ENCODE results near the gene NBEA.

Gene NBEA

DNA sequence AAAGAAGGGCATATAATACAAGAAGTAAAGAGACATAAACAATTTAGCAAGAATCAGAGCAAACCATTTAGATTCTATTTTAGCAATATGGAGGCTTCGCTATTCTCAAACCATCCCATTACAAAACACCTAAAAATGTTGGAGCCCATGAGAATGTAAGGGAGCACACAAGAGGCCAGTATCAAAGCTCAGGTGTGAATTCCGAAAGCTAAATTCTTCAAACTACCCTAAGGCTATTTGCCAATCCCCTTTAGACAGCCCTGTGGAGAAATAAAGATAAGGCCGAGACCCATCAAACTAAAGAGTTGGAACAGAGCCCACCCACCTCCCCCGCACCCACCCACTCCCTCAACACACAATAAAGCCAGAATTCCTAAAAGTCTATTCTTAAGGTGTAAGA, 745.3 kb downstream of the NBEA start:
- DNase-seq = no peak

DNA sequence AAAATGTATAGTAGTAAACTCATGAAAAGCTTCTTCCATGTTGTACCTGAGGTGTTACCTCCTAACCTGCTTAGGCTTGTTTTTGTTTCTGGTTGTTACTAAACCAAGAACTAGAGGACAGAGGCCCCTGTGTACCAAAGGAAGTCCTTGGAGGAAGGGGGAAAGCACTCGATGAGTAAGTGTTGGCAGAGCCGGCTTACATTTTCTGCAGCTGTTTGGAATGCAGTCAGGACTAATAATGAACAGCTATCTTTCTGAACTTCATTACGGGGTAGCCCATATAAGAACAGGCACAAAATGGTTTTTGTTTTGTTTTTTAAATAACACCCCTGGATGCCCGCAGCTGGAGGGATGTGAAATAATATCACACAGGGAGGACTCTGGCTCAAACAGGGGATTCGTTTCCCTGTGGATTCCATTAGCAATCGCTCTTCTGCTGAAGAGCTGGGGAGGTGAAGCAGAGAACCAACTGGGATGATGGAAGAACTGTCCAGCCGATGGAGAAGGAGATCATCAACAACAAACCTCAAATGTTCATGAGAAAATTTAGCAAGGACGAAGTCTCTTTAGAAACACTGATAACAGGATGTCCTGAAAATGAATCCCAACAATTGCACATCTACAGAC, 748.6 kb downstream of the NBEA start:
- peak; percentile 56 for DNase-seq

DNA sequence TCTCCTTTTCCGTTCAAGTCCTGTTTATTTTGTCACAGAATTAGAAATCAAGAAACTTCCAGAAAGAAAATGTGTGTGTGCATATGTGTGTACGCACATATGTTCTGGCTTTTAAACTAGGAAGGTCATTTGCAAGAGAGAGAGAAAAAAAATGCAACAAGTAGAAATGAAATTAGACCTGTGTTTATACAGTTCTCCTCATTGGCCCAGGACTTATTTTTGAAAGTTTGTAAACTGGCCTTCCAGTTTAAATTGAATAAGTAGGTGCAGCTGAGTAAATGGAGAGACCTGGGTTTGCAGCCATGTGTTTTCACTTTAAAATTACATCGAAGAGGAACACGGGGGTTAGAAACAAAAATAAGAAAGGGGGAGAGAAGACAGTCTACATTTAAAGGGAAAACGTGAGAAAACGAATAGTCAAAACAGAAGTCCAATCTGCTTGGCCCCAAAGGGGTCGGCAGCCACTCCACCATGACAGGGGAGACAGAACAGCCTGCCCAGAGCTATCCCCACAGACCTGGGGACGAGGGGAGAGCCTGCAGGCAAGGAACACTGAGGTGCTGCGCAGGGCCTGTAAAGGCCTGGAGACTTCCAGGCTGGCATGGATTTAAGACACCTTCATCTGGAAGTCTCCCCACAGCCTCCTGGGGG, 751.2 kb downstream of the NBEA start:
- DNase-seq = no peak

DNA sequence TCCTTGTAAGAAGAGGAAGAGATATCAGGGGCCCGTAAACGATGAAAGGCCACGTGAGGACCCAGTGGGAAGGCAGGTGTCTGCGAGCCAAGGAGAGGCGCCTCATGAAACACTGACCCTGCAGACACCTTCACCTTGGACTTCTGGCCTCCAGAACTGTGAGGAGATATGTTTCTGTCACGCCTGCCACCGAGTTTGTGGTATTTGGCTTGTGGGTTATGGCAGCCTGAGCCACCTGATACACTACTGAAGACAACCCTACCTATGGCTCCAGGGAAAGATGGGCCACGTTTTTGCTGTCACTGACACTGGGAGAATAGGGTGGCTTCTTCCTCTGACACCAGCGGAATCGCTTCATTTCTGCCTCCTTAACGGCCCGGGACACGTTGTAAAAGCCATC, 752.0 kb downstream of the NBEA start:
- DNase-seq = no peak

DNA sequence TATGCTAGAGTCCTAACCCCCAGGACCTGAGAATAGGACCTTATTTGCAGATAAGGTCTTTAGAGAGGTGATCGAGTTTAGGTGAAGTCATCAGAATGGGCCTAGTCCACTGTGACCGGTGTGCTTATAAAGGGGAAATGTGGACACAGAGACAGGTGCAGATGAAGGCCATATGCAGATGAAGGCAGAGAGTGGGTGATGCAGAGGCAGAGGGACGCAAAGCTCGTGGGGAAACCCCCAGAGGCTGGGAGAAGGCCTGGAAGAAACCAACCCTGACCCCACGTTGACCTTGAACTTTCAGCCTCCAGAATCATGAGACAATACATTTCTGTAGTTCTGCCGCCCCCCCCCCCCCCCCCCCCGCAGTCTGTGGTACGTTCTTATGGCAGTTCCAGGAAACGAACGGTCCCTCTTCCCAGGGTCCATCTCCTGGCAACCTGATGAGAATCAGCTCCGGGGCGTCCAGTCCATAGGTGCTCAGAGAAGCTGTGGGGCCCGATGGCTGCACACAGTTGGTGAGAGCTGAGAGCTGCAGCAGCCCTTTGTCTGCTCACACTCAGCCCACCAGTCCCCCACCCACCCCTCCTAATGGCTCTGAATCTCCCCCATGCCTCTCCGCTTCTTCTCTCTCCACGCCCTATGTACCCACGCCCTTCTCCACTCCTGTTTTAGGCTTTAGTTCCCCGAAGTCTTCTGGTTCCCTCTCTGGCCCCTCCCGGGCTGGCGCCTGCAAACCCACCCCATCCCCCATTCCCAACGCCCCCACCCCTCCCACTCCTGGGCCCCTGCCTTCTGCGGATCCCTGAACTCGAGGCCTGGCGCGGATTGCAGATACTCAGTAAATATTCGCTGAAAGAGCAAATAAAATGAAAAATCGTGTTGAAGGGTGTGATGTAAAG, 752.7 kb downstream of the NBEA start:
- no peak for DNase-seq

DNA sequence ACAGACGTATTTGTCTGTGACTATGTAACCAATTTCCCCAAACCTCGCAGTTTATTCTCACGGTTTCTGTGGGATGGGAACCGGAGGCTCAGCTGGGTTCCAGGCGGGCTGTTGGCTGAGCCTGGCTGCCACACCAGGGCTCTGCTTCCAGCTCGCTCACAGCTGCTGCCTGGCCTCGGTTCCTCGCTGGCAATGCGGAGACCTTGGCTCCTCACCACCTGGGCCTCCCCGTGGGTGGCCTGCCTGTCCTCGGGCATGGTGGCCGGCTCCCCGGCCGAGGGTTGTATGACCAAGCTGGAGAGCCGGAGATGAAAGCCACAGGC, 753.3 kb downstream of the NBEA start:
- DNase-seq = no peak

DNA sequence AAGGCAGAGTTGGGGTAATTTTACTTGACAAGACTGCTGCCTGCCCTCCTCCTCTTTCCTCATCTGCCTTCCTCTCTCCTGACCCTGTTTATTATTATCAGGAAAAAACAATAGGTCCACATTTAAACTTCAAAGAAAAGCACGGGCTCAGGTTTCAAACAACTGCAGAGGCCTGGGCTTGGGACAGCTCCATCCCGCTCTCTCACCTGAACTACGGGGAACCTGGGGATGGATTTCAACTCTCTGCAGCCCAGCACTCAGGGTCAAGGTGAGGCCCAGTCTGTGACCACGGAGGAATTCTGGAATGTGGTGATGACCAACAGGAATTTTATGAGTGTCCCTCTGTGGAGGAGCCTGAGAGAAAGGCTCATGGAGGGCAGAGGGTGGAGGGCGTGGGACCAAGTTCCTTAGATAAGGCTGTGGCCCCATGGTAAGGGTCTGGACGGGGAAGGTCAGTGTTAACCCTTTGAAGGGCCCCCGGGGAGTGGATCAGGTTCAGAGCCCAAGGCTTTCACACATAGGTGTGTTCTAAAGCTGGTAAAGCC, 755.2 kb downstream of the NBEA start:
- peak; percentile 56 for DNase-seq

DNA sequence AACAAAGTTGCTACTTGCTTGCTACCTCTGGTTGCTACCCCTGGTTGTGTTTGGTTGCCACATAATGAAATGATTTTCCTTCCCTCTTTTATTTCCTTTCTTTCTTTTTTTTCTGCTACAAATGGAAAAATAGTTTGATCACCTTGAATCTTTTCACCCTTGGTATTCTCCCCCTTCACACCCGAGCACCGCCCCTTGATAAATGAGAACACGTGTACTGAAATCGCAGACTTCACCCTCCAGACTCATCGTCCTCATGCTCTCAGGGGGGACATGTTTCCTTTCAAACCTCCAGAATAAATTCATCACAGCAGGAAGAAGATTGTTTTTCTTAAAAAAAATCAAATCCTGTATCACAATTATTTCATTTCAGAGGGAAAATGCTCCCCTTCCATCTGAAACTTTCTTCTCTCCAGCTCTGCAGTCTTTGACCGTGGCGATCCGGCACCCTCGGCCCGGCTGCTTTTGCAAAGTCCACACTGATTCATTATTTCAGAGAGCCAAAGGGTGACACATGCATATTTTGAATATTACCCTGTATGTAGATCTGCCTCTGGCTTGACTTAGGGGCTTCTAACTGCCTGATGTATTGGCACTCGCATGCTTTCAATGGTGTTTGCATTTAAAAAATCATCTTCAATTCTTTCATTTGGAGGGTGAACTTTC, 757.0 kb downstream of the NBEA start:
- peak; percentile 83 for DNase-seq

DNA sequence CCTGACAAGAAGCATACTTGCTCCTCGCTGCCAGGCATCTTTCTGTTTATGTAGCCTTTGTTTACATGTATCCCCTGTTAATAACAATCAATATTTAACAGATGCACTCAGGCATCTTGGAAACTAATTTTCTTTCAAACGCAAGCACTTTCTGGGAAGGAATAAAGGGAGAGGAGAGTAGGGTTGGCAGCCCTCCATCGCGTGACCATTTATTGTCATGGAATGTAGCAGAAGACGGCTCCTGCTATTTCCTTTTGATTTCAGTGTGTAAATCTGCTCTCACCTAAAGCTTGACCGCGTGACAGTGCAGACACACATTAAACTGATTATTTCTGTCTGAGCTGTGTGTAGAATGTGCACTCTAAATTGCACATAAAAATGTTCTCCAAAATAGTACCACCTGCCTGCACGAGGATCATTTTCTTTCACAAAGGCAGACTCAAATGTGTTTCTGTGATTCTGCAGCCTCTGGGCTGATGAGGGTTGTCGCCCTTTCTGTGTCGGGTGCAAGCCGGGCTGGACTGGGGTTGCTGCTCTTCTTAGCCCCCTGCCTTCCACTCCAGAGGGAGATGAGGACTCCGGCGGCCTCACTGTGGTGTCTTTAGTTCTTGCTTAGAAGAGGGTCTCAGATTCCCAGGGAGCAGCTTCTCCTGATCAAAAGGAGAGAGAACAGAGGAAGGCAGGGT, 757.9 kb downstream of the NBEA start:
- DNase-seq = peak; percentile 79

DNA sequence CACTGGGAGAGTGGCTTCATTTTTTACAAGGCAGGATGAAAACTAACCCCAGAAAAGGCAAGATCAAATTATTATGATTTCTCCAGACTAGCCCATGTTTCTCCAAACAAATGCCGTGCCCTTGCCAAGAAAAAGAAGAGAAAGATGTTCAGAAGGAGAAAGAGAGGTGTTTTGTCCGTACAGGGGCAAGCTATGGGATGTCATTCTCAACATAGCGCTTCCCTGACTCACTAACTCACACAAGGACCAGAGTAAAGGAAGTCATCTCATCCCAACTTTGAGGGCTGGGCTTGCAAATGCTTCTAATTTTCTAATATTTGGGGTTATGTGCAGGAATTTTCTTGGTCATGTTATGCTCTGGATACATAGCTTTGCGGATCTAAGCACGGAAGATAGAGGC, 758.6 kb downstream of the NBEA start:
- peak; percentile 92 for DNase-seq

DNA sequence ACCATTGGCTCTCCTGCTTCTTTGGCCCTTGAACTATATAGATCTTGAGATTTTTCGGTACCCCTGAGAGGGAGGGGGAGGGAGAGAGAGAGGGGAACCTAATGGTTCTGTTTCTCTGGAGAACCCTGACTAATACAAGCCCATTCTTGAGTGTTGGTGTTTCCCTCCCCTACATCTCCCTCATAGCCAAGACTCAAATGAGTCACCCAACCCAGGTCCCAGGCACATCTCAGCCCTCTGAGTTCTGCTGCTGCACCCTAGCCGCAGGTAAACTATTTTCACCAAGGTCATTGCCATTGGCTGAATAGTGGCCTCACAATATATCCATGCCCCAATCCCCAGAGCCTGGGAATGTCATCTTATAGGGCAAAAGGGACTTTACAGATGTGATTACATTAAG, 760.2 kb downstream of the NBEA start:
- DNase-seq = no peak

DNA sequence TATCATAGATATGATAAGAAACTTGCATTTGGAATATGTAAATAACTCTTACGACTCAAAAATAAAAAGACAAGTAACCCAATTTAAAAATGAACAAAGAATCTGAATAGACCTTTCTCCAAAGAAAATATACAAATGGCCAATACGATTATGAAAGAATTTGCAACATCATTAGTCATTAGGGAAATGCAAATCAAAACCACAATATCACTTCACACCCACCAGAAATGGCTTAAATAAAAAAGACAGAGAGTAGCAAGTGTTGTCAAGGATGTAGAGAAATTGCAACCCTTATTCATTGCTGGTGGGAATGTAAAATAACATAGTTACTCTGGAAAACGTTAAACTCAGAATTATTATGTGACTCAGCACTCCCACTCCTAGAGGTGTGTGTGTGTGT, 761.0 kb downstream of the NBEA start:
- DNase-seq = peak; percentile 15

DNA sequence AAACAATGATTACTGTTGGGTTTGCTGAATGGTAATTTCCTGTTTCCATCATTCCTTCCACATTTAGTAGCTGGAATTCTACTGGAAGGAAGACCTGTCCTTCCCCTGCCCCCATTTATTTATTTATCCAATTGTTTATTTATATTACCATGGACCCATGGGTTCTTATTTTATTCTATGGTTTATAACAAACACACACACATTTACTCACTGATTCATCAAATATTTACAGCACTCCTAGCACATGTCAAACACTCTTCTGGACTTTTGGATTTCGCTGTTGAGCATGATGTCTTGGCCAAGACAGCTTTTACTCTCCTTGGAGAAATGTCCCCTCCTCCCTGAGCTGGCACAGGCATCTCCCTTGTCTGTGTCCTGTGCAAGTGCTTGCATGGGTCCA, 762.3 kb downstream of the NBEA start:
- peak; percentile 10 for DNase-seq

DNA sequence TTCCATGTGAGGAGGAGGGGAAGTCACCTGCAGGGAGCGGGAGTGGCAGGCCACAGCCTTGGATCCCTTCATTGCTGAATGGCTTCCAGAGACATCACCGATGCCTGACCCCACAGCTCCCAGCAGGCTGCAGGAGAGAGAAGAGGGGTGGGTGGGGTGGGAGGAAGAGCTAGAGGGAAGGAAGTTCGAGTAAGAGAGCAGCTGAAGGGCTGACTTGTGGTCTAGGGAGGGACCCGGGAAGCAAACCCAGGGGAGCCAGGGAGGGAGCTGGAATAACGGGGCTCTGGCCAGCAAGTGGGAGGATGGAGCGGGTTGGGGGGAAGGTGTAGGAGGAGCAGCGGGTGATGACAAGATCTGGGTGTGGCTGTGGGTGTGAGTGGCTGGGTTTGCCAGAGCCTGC, 764.2 kb downstream of the NBEA start:
- DNase-seq = no peak

DNA sequence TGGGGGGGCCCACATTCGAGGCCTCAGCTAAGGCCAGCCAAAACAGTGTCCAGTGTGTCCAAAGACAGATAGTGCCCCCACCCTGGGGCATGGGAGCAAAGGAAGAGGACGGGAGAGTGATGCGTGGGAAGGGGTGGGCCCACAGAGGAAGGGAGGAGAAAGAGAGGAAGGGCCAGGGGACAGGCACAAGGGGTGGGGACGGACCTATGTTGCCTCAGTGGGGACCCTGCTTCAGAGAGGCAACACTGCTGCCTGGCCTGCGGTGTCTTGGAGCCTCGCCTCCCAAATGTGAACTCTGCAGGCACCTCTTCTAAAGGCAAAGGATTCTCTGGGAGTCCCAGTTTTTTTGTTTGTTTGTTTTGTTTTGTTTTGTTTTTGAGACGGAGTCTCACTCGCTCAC, 764.7 kb downstream of the NBEA start:
- DNase-seq = no peak

DNA sequence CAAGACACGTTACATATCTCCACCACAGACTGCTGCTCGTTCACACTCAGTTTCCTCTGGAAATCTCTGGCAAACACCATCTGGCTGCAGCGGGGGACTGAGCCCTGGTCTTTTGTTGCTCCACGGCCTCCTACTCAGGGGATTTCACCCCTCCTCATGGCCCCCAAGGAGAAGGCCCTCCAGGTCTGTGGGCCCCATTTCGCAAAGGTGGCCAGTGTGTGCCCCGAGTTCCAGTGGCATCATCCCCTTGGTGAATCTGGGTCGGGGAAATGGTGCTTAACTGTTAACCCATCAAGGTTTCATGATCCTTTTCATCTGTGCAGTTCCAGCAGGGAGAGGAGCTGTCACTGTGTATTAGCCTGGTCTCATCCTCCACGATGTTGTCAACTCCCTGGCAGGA, 769.8 kb downstream of the NBEA start:
- DNase-seq = no peak

DNA sequence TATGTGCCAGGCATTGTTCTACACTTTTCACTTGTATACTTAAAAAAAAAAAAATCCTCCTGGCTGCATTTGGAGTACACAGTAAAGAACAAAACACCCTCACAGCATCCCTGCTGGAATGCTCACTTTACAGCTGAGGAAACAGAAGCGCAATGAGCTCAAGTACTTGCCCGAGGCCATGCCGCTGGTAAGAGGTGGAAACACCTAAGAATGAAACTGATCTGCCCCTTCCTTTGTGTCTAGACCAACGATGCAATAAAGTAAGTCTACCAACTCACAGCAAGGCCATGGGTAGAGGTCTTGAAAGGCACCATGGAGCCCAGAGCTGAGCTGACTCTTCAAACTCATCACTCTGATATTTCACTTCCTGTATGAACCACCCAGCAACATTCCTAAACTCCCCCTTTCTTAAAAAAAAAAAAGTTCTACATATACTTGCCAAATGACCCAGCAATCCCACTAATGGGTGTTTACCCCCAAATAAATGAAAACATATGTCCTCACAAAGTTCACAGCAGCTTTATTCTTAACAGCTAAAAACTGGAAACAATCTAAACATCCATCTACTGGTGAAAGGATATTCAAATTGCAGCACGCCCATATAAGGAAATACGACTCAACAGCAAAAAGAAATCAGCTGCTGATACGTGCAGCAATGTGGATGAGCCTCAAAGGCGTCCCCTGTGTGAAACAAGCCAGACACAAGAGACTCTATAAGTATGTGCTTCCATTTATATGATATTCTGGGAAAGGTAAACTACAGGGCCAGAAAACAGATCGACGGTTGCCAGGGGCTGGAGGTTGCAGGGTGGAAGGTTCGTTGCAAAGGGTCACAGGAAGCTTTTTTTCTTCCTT, 771.1 kb downstream of the NBEA start:
- DNase-seq = peak; percentile 86

DNA sequence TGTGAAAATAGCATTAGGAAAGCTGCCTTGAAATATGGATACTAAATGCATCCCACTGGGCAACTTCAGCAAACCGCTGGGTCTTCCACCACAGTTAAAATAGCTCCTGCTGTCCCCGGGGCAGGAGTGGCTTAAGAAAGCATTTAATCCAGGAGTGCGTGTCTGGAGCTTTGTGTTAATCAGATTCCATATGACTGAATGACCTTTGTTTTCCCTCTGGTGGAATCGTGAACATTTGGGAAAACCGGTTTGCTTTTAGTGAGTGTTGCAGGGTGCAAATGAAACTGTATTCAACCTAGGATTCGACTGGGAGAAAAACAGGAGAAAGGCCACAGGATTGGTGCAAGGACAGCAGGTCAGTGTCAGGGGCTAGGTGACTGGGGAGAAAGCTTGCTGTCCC, 772.1 kb downstream of the NBEA start:
- peak; percentile 58 for DNase-seq

DNA sequence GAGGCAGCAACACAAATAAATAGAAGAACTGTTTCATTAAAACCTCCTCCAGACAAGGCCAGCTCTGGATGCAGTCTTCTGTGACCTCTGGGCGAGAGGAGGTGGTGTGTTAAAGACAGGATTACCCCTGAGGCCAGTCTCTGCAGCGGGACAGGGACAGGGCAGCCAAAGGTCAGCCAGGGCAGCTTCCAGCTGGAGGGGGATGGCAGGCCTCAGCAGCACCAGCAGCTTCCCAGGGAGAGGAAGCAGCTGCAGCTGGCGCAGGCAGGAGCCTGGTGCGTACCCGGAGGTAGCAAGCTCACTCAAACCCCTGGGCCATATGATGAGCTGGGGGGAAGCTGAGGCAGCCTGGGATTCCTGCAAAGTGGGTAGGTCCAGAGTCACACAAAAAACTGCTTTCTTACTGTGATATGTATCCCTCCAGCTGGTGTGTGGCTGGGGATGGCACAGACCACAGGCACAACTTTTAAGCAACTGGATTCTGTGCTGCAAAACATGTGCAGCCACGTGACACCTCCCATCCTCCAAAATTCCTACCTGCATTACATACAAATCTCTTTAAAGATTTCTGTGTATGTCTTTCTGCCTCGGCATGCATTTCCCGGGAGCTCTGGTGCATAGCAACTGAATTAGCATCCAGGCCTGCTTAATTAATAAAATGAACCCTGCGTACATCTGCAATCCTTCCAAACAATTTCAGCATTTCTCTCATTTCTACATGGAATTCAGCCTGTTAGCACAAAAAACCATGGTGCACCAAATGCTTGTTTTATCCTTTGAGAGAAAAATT, 772.7 kb downstream of the NBEA start:
- DNase-seq = peak; percentile 43

DNA sequence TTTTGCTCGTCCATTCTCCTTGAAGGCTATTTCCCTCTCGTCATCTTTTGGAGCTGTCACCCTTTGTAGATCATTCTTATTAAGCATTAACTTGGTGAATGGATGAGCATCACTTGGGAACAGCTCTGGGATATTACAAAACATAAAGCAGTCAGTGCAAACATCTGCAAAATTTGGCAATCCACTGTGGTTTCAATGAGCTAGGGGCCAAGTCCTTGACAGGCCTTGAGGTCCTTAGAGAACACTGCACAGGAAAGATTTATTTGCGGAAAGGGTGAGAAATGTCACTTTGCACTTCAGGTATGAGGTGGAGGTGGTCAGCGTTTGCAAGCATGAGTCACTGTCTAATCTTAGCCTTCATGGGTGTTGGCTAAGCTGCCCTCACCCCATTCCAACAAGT, 774.1 kb downstream of the NBEA start:
- DNase-seq = no peak

DNA sequence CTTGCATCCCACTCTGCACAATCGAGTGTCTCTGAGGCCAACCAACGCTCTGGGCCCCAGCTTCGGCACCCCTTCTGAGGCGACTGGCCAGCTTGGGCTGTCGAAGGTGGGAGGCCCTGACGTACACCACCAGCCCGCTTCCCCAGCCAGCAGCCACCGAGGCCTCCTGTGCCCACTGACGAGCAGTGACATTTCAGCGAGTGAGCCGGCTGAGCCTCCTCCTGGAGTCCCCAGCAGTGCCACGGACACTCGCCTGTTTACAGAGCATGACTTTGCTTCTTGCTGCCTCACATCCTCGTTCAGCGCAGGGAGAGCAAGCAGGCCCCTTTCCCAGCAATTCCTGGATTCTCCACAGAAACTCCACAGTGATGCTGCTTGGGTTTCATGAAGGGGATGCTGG, 774.7 kb downstream of the NBEA start:
- DNase-seq = no peak
